Measurements from ENCODE around the gene PSMA4. TPM values are rescaled to one million over a fixed set of nuclear protein-coding genes. Genes with fewer than 3 reads are reported as not detected.
A peak's percentile ranks its signal among the peaks of the same experiment; 100 is the strongest.

Gene PSMA4
- total RNA-seq (232 and 250 TPM in 2 replicates), polyA plus RNA-seq (215 and 235 TPM in 2 replicates)

DNA sequence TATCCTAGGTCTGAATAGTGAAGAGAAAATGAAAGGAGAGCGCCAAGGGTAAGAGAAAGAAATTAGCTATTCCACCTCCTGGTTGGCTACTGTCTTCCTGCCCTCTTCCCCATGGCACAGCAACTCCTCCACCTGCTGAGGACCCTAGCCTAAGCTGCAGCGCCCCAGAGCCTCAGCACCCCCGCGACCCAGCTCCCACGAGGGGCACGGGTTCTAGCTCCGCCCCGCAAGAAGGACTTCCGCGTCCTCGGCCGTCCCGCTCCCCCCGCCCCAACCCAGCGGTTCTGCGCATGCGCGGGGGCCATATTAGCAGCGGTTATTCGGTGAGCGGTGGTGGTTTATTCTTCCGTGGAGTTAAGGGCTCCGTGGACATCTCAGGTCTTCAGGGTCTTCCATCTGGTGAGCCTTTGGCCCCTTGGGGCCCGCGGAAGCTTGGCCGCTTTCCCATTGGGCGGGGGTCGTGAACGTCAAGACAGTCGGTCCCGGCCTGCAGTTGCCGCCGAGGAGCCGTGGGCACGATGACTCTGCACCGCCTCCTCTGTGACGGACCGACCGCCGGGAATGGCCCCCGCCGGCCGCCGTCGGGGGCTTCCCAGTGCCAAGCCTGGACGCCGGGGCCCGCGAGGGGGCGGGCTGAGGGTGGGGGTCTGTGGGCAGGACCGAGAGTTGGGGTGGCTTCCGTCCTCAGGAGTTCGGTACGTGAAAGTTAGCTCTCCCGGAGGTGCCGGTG lies at the start of gene PSMA4:
TSS of gene PSMA4 (plus strand) at position 304 of the 730 bp plus-strand sequence. CDS start 1,484 bp downstream, outside the sequence.
- under 1% methylated on average over 53 of the region's 56 CpGs for WGBS (ENCODE audit: low lambda C conversion rate, missing lambda C conversion rate)
- Histone ChIP-seq H3K9me2 (replicated peaks; ENCODE audit: insufficient read depth) (no peaks in the 10 kb centered on the region), H3K4me1 (ENCODE audit: insufficient read depth) (peaks cover 14% of the 10 kb centered on the region), H3K4me2 (peak within 1 kb of the TSS; percentile 83), H3K4me3 (peak within 1 kb of the TSS; percentile 74), H3K27ac (peak within 1 kb of the TSS; percentile 95), H3K79me2 (peaks cover 27% of the 10 kb centered on the region), H4K20me1 (ENCODE audit: insufficient read depth, poor library complexity, severe bottlenecking) (peaks cover 16% of the 10 kb centered on the region), H2AFZ (peak within 1 kb of the TSS; percentile 88), H3K27me3 (no peaks in the 10 kb centered on the region), H3K9me3 (ENCODE audit: low read depth) (no peaks in the 10 kb centered on the region), H3K36me3 (replicated peaks; ENCODE audit: insufficient read depth, low read depth) (no peaks in the 10 kb centered on the region)
- DNase-seq (ENCODE audit: low spot score): peak; percentile 94
- TF ChIP-seq EZH2phosphoT487 (IDR thresholded peaks at IDR 0.05; ENCODE audit: low read depth, severe bottlenecking, unreplicated experiment): no peak
- no peak for TF ChIP-seq EZH2 (IDR thresholded peaks at IDR 0.05; ENCODE audit: borderline replicate concordance)
- no peak for TF ChIP-seq CTCF (IDR thresholded peaks at IDR 0.05; ENCODE audit: poor library complexity)

DNA sequence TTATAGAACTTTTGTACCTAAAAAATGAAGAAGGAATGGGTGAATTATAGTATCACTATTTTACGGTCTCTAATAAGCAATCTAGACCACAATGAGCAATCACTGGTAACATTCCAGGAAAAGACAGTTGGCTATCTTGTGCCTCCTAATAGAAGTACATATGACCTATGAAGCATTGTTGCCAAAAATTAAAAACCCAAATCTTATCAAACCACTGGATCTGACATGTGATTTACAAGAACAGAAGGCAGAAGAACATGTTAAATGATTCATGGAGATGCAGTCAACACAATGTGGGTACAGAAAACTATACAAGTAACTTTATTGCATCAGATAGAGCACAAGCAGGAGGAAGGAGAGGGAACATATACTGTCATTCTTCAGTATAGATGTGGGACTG lies 47.4 kb upstream of the PSMA4 start:
- WGBS (ENCODE audit: low lambda C conversion rate, missing lambda C conversion rate): 88% methylated on average over 1 of the region's 1 CpG
- Histone ChIP-seq H3K4me2 (no peak overlapping the region), H3K36me3 (replicated peaks; ENCODE audit: insufficient read depth, low read depth) (no peaks in the 10 kb centered on the region)

DNA sequence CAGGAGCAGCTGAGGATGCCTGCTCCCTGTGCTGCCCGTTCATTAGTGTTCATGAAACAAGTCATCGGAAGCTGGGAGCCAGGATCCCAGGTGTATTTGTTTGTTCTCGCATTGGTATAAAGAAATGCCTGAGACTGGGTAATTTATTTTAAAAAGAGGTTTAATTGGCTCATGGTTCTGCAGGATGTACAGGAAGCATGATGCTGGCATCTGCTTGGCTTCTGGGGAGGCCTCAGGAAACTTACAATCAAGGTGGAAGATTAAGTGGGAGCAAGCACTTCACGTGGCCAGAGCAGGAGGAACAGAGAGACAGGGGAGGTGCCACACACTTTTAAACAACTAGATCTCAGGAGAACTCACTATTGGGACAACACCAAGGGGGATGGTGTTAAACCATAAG lies 38.4 kb upstream of the PSMA4 start:
- Histone ChIP-seq H3K9me2 (replicated peaks; ENCODE audit: insufficient read depth) (no peaks in the 10 kb centered on the region), H3K27ac (no peak overlapping the region), H3K36me3 (replicated peaks; ENCODE audit: insufficient read depth, low read depth) (peaks cover 4% of the 10 kb centered on the region), H2AFZ (no peak overlapping the region), H3K4me1 (ENCODE audit: insufficient read depth) (no peaks in the 10 kb centered on the region), H3K4me3 (no peak overlapping the region), H3K79me2 (no peaks in the 10 kb centered on the region), H4K20me1 (ENCODE audit: insufficient read depth, poor library complexity, severe bottlenecking) (no peaks in the 10 kb centered on the region), H3K9me3 (ENCODE audit: low read depth) (no peaks in the 10 kb centered on the region), H3K4me2 (no peak overlapping the region), H3K27me3 (no peaks in the 10 kb centered on the region)
- no peak for DNase-seq (ENCODE audit: low spot score)
- TF ChIP-seq CTCF (IDR thresholded peaks at IDR 0.05; ENCODE audit: poor library complexity): no peak
- no peak for TF ChIP-seq EZH2 (IDR thresholded peaks at IDR 0.05; ENCODE audit: borderline replicate concordance)
- TF ChIP-seq EZH2phosphoT487 (IDR thresholded peaks at IDR 0.05; ENCODE audit: low read depth, severe bottlenecking, unreplicated experiment): no peak
- WGBS (ENCODE audit: low lambda C conversion rate, missing lambda C conversion rate): 97% methylated on average over 4 of the region's 4 CpGs

More for the DNA sequence above, 47.4 kb upstream of the PSMA4 start:
- Histone ChIP-seq H3K4me3 (no peak overlapping the region), H3K4me1 (ENCODE audit: insufficient read depth) (no peaks in the 10 kb centered on the region), H4K20me1 (ENCODE audit: insufficient read depth, poor library complexity, severe bottlenecking) (no peaks in the 10 kb centered on the region), H3K79me2 (no peaks in the 10 kb centered on the region), H3K9me2 (replicated peaks; ENCODE audit: insufficient read depth) (no peaks in the 10 kb centered on the region), H3K9me3 (ENCODE audit: low read depth) (no peaks in the 10 kb centered on the region), H2AFZ (no peak overlapping the region), H3K27me3 (no peaks in the 10 kb centered on the region), H3K27ac (no peak overlapping the region)
- TF ChIP-seq EZH2phosphoT487 (IDR thresholded peaks at IDR 0.05; ENCODE audit: low read depth, severe bottlenecking, unreplicated experiment) (no peak), EZH2 (IDR thresholded peaks at IDR 0.05; ENCODE audit: borderline replicate concordance) (no peak), CTCF (IDR thresholded peaks at IDR 0.05; ENCODE audit: poor library complexity) (no peak)
- no peak for DNase-seq (ENCODE audit: low spot score)
